ENCODE data around the gene BSND. TPM values are rescaled to one million over a fixed set of nuclear protein-coding genes. Genes with fewer than 3 reads are reported as not detected.

Gene BSND
- polyA plus RNA-seq, 1 of the 3 experiments (the other 2 are of a cell fraction), result not detected

- no peak overlapping the region for H3K27ac ChIP-seq (ENCODE audit: low read depth in 2 of 2, low read length in 1 of 2)
- no peak for TF ChIP-seq JUND (IDR thresholded peaks at IDR 0.05)
- TF ChIP-seq RXRA (IDR thresholded peaks at IDR 0.05; ENCODE audit: borderline replicate concordance, low read depth), result no peak
- TF ChIP-seq RCOR1 (IDR thresholded peaks at IDR 0.05; ENCODE audit: low read length), result no peak
- no peak for TF ChIP-seq USF2 (IDR thresholded peaks at IDR 0.05; ENCODE audit: borderline replicate concordance, low read depth, low read length)
- TF ChIP-seq USF1 (IDR thresholded peaks at IDR 0.05; ENCODE audit: borderline replicate concordance, low read depth), result no peak
- TF ChIP-seq ELF1 (IDR thresholded peaks at IDR 0.05), result no peak
- no peak for TF ChIP-seq FOXM1 (IDR thresholded peaks at IDR 0.05; ENCODE audit: low read depth)
- no peak for TF ChIP-seq FOSL2 (IDR thresholded peaks at IDR 0.05; ENCODE audit: borderline replicate concordance, low read depth)
- TF ChIP-seq YY1 (IDR thresholded peaks at IDR 0.05; ENCODE audit: low read depth), result no peak
- TF ChIP-seq EZH2phosphoT487 (IDR thresholded peaks at IDR 0.05; ENCODE audit: borderline replicate concordance, low read depth), result no peak
- CTCF ChIA-PET, result interaction anchor here (1.2 to 2.5 kb wide), 2 partner anchors 17 to 33 kb away, joined by 6 to 7 read pairs; no protein-coding TSS in a partner anchor
Observed at GRCh38 chr1:55054396-55054795, 55.7 kb downstream of the BSND start.

GRCh38 chr1:55055084-55055882 lies 56.5 kb downstream of the BSND start:
- Histone ChIP-seq H3F3A (replicated peaks; ENCODE audit: insufficient read depth) (no peaks in the 10 kb centered on the region), H3K9ac (no peak overlapping the region), H3K4me3 (ENCODE audit: low read depth in 2 of 2, low read length in 1 of 2) (no peak overlapping the region), H3K79me2 (ENCODE audit: insufficient read depth) (no peaks in the 10 kb centered on the region), H2AFZ (ENCODE audit: low read depth) (no peak overlapping the region), H3K9me3 (no peaks in the 10 kb centered on the region), H3K27me3 (ENCODE audit: insufficient read depth) (no peaks in the 10 kb centered on the region), H3K4me2 (no peak overlapping the region), H3K27ac (ENCODE audit: low read depth in 2 of 2, low read length in 1 of 2) (no peak overlapping the region), H3K36me3 (replicated peaks in 1 of 2; ENCODE audit: control insufficient read depth in 1 of 2, insufficient read depth in 2 of 2, low read length in 1 of 2) (no peaks in the 10 kb centered on the region), H3K9me2 (no peaks in the 10 kb centered on the region), H4K20me1 (ENCODE audit: insufficient read depth) (no peaks in the 10 kb centered on the region), H3K4me1 (ENCODE audit: control insufficient read depth in 1 of 2, insufficient read depth in 2 of 2, low read depth in 1 of 2, low read length in 1 of 2) (peaks cover 0 to 13% of the 10 kb centered on the region in 2 experiments; a peak in 1 of 4 replicates)
- CTCF ChIA-PET, result interaction anchor here (1.2 to 2.5 kb wide), 2 partner anchors 17 to 34 kb away, joined by 6 to 7 read pairs; no protein-coding TSS in a partner anchor
- no peak for DNase-seq
- POLR2A ChIA-PET, result no interaction called here
- 74% methylated on average over 9 of the region's 12 CpGs for WGBS (ENCODE audit: low lambda C conversion rate)
- TF ChIP-seq SIN3A (IDR thresholded peaks at IDR 0.05; ENCODE audit: borderline replicate concordance, low read depth, low read length) (no peak), GABPA (IDR thresholded peaks at IDR 0.05; ENCODE audit: low read depth) (no peak), GATA2 (CRISPR knock-in tag; IDR thresholded peaks at IDR 0.05) (no peak), YY1 (IDR thresholded peaks at IDR 0.05; ENCODE audit: low read depth) (no peak), IRF3 (IDR thresholded peaks at IDR 0.05; ENCODE audit: low read depth, low read length) (no peak)

More at GRCh38 chr1:55054396-55054795, 55.7 kb downstream of the BSND start:
- Histone ChIP-seq H3K36me3 (replicated peaks in 1 of 2; ENCODE audit: control insufficient read depth in 1 of 2, insufficient read depth in 2 of 2, low read length in 1 of 2) (no peaks in the 10 kb centered on the region), H3K27me3 (ENCODE audit: insufficient read depth) (no peaks in the 10 kb centered on the region), H4K20me1 (ENCODE audit: insufficient read depth) (no peaks in the 10 kb centered on the region), H3K4me3 (ENCODE audit: low read depth in 2 of 2, low read length in 1 of 2) (no peak overlapping the region), H3K9ac (no peak overlapping the region), H3F3A (replicated peaks; ENCODE audit: insufficient read depth) (no peaks in the 10 kb centered on the region), H3K4me1 (ENCODE audit: control insufficient read depth in 1 of 2, insufficient read depth in 2 of 2, low read depth in 1 of 2, low read length in 1 of 2) (peaks cover 0 to 22% of the 10 kb centered on the region in 2 experiments; a peak in 1 of 4 replicates), H3K4me2 (no peak overlapping the region), H3K79me2 (ENCODE audit: insufficient read depth) (no peaks in the 10 kb centered on the region), H3K9me2 (no peaks in the 10 kb centered on the region), H3K9me3 (no peaks in the 10 kb centered on the region), H2AFZ (ENCODE audit: low read depth) (no peak overlapping the region)
- POLR2A ChIA-PET, result no interaction called here
- no peak for DNase-seq
- WGBS (ENCODE audit: low lambda C conversion rate), result 94% methylated on average over 4 of the region's 5 CpGs
